Fibroblast of skin of left biceps (primary cell): ENCODE measurements around the gene OR10K1.
"Not testable (repeated sequence)": the region's sequence is repeated elsewhere in the genome, so short reads cannot be mapped to it uniquely, and the experiment has no call there.

Experiments
- DNase-seq, 2 experiments: peaks; one replicate each; pipeline ENCODE4 v3.0.0-alpha.2; 2013; ENCODE audit warnings: low read depth in 2 of 2

The OR10K1 gene

GRCh38 chr1:158461534-158461933, at the start of gene OR10K1:
OR10K1 (plus strand) TSS chr1:158461834; CDS start chr1:158465562, 3,728 bp downstream.
- no peak for DNase-seq

GRCh38 chr1:158414651-158415345, 46.8 kb upstream of the OR10K1 start:
- no peak for DNase-seq

GRCh38 chr1:158417586-158417985, 44.0 kb upstream of the OR10K1 start:
- no peak for DNase-seq

GRCh38 chr1:158422212-158422611, 39.4 kb upstream of the OR10K1 start:
- no peak for DNase-seq

- no peak for DNase-seq
Measured at GRCh38 chr1:158425027-158425426, 36.6 kb upstream of the OR10K1 start.

GRCh38 chr1:158426137-158426536, 35.5 kb upstream of the OR10K1 start, which contains the start of gene OR10K2:
OR10K2 (minus strand) TSS chr1:158426237; CDS start chr1:158420866, 5,371 bp downstream.
- no peak for DNase-seq

GRCh38 chr1:158430163-158430562, 31.5 kb upstream of the OR10K1 start:
- DNase-seq = not testable (repeated sequence)

- DNase-seq = no peak
Measured at GRCh38 chr1:158434741-158435140, 26.9 kb upstream of the OR10K1 start.

- DNase-seq = no peak
Measured at GRCh38 chr1:158445376-158445775, 16.3 kb upstream of the OR10K1 start.

- DNase-seq = no peak
Measured at GRCh38 chr1:158454537-158454936, 7.1 kb upstream of the OR10K1 start.

GRCh38 chr1:158457246-158457645, 4.4 kb upstream of the OR10K1 start:
- DNase-seq = no peak

- no peak for DNase-seq
Measured at GRCh38 chr1:158458263-158458662, 3.4 kb upstream of the OR10K1 start.

GRCh38 chr1:158471920-158472319, 10.3 kb downstream of the OR10K1 start, which contains the start of gene OR10R2:
OR10R2 (plus strand) TSS chr1:158472220; CDS start chr1:158472326, 106 bp downstream.
- no peak for DNase-seq

GRCh38 chr1:158485455-158485854, 23.8 kb downstream of the OR10K1 start:
- DNase-seq = no peak

- no peak for DNase-seq
Measured at GRCh38 chr1:158491316-158491715, 29.7 kb downstream of the OR10K1 start.

- no peak for DNase-seq
Measured at GRCh38 chr1:158493054-158493453, 31.4 kb downstream of the OR10K1 start.

- no peak for DNase-seq
Measured at GRCh38 chr1:158494796-158495195, 33.2 kb downstream of the OR10K1 start.

- no peak for DNase-seq
Measured at GRCh38 chr1:158496374-158496773, 34.7 kb downstream of the OR10K1 start.

GRCh38 chr1:158506369-158506987, 44.8 kb downstream of the OR10K1 start:
- no peak for DNase-seq

- DNase-seq = no peak
Measured at GRCh38 chr1:158507511-158507910, 45.9 kb downstream of the OR10K1 start.

GRCh38 chr1:158509471-158510156, 48.0 kb downstream of the OR10K1 start:
- DNase-seq = no peak

GRCh38 chr1:158516966-158517365, 55.3 kb downstream of the OR10K1 start:
- no peak for DNase-seq
